Testis (tissue), 2 donors: ENCODE data around the gene PWWP2A.

Source experiments
- POLR2A ChIP-seq: fragments of 450-650 bp; IDR thresholded peaks from one replicate; pipeline ENCODE4 v1.6.1; 2017; ENCODE audit warnings: antibody characterized with exemption, mild to moderate bottlenecking, moderate library complexity
- TF ChIP-seq, protein P1 (sequence below), 3 experiments: fragments of 450-650 bp in 2 of 3; fragments of 200-600 bp in 1 of 3; sonication (generic) in 1 of 3; IDR thresholded peaks; one replicate each; pipeline ENCODE4 v1.5.1; 2016 to 2019; ENCODE audit warnings: antibody characterized with exemption in 3 of 3, mild to moderate bottlenecking in 2 of 3, moderate library complexity in 1 of 3

DNA sequence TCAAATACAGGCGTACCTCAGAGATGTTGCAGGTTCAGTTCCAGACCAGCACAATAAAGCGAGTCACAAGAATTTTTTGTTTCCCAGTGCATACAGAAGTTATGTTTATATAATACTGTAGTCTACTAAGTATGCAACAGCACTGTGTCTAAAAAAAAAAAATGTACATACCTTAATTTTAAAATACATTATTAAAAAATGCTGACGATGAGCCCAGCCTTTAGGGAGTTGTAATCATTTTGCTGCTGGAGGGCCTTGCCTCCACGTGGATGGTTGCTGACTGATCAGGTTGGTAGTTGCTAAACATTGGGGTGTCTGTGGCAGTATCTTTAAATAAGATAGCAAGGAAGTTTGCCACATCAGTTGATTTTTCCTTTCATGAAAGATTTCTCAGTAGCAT, 62.0 kb downstream of the PWWP2A start:
- TF ChIP-seq, protein P1, sequence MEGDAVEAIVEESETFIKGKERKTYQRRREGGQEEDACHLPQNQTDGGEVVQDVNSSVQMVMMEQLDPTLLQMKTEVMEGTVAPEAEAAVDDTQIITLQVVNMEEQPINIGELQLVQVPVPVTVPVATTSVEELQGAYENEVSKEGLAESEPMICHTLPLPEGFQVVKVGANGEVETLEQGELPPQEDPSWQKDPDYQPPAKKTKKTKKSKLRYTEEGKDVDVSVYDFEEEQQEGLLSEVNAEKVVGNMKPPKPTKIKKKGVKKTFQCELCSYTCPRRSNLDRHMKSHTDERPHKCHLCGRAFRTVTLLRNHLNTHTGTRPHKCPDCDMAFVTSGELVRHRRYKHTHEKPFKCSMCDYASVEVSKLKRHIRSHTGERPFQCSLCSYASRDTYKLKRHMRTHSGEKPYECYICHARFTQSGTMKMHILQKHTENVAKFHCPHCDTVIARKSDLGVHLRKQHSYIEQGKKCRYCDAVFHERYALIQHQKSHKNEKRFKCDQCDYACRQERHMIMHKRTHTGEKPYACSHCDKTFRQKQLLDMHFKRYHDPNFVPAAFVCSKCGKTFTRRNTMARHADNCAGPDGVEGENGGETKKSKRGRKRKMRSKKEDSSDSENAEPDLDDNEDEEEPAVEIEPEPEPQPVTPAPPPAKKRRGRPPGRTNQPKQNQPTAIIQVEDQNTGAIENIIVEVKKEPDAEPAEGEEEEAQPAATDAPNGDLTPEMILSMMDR (IDR thresholded peaks at IDR 0.05), result no peak
- TF ChIP-seq POLR2A, result no peak
